ENCODE results near the gene SCAF8.

SCAF8 gene

GRCh38 chr6:154721460-154721859 lies 11.8 kb upstream of the SCAF8 start:
- no peak overlapping the region for H3K27ac ChIP-seq
- TF ChIP-seq ZFX (IDR thresholded peaks at IDR 0.05; ENCODE audit: borderline replicate concordance) = no peak
- TF ChIP-seq CTCF (IDR thresholded peaks at IDR 0.05) = no peak

- TF ChIP-seq ZFX (IDR thresholded peaks at IDR 0.05; ENCODE audit: borderline replicate concordance) (no peak), CTCF (IDR thresholded peaks at IDR 0.05) (no peak)
- H3K27ac ChIP-seq = no peak overlapping the region
Observed at GRCh38 chr6:154726887-154727286, 6.3 kb upstream of the SCAF8 start.

GRCh38 chr6:154731296-154732218 lies 1.7 kb upstream of the SCAF8 start:
- TF ChIP-seq ZFX (IDR thresholded peaks at IDR 0.05; ENCODE audit: borderline replicate concordance) (no peak), CTCF (IDR thresholded peaks at IDR 0.05) (no peak)
- peak overlapping the region; percentile 97; the same call in 1 of the 2 replicates for H3K27ac ChIP-seq

- H3K27ac ChIP-seq = peak overlapping the region; percentile 97
- TF ChIP-seq CTCF (IDR thresholded peaks at IDR 0.05) (no peak), ZFX (IDR thresholded peaks at IDR 0.05; ENCODE audit: borderline replicate concordance) (no peak)
Observed at GRCh38 chr6:154732538-154733182, 556 bp upstream of the SCAF8 start.

- peak overlapping the region; percentile 97 for H3K27ac ChIP-seq
- no peak for TF ChIP-seq ZFX (IDR thresholded peaks at IDR 0.05; ENCODE audit: borderline replicate concordance)
- no peak for TF ChIP-seq CTCF (IDR thresholded peaks at IDR 0.05)
Observed at GRCh38 chr6:154733626-154734382, 588 bp downstream of the SCAF8 start.

- no peak overlapping the region for H3K27ac ChIP-seq
- no peak for TF ChIP-seq CTCF (IDR thresholded peaks at IDR 0.05)
- no peak for TF ChIP-seq ZFX (IDR thresholded peaks at IDR 0.05; ENCODE audit: borderline replicate concordance)
Observed at GRCh38 chr6:154736618-154737259, 3.5 kb downstream of the SCAF8 start.

Measured in 22Rv1 (cell line).